ENCODE measurements around the gene PPP1R3E.

GRCh38 chr14:23344481-23344880 lies 41.8 kb upstream of the PPP1R3E start:
- TF ChIP-seq, protein P1, sequence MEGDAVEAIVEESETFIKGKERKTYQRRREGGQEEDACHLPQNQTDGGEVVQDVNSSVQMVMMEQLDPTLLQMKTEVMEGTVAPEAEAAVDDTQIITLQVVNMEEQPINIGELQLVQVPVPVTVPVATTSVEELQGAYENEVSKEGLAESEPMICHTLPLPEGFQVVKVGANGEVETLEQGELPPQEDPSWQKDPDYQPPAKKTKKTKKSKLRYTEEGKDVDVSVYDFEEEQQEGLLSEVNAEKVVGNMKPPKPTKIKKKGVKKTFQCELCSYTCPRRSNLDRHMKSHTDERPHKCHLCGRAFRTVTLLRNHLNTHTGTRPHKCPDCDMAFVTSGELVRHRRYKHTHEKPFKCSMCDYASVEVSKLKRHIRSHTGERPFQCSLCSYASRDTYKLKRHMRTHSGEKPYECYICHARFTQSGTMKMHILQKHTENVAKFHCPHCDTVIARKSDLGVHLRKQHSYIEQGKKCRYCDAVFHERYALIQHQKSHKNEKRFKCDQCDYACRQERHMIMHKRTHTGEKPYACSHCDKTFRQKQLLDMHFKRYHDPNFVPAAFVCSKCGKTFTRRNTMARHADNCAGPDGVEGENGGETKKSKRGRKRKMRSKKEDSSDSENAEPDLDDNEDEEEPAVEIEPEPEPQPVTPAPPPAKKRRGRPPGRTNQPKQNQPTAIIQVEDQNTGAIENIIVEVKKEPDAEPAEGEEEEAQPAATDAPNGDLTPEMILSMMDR (conservative IDR thresholded peaks at IDR 0.05 in 1 of 2, IDR thresholded peaks at IDR 0.05 in 1 of 2; ENCODE audit: extremely low read depth in 1 of 2, insufficient read depth in 1 of 2, low read depth in 1 of 2, low read length in 2 of 2) = peak in 1 of 2 donors; percentile 12
- TF ChIP-seq EZH2 (IDR thresholded peaks at IDR 0.05; ENCODE audit: borderline replicate concordance, low read length) = no peak

Measured in mammary epithelial cell (primary cell).